ENCODE results near the gene NOC2L.

NOC2L gene

DNA sequence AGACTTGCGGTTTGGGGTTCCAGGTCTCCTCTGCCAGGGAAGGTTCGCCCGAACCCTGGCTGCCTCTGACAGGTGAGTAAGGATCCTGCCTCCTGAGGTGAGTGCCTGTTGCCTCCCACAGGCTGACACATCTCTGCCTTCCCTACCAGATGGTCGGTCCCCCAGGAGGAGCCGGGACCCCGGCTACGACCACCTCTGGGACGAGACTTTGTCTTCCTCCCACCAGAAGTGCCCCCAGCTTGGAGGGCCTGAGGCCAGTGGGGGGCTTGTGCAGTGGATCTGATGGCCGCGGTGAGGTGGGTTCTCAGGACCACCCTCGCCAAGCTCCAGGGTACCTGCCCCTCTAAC lies 15.2 kb upstream of the NOC2L start:
- no peak for DNase-seq

DNA sequence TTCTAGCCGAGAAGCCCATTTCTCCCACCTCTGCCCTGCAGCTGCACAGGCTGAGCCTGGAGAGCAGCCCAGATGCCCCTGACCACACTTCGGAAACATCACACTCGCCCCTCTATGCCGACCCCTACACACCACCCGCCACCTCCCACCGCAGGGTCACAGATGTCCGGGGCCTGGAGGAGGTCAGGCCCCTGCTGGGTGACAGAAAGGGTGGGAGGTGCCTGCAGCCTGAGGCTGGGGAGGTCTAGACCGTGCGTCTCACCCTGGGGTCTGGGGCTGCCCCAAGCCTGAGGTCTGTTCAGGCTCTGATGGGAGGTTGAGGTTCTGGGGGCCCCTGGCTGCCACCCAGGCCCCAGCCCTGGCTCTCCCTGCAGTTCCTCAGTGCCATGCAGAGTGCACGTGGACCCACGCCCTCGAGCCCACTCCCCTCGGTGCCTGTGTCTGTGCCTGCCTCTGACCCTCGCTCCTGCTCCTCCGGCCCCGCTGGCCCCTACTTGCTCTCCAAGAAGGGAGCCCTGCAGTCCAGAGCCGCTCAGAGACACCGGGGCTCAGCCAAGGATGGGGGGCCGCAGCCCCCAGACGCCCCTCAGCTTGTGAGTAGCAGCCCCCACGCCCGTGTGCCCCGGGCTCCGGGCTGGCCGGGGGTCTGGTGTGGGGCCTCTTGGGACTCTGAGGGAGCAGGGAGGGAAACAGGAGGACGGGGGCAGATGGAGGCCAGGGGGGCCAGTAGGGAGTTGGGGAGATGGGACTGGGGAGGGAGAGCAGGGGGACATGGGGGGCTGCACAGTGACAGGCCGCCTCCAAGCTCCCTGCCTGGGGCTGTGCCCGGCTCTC lies 14.6 kb upstream of the NOC2L start:
- no peak for DNase-seq

DNA sequence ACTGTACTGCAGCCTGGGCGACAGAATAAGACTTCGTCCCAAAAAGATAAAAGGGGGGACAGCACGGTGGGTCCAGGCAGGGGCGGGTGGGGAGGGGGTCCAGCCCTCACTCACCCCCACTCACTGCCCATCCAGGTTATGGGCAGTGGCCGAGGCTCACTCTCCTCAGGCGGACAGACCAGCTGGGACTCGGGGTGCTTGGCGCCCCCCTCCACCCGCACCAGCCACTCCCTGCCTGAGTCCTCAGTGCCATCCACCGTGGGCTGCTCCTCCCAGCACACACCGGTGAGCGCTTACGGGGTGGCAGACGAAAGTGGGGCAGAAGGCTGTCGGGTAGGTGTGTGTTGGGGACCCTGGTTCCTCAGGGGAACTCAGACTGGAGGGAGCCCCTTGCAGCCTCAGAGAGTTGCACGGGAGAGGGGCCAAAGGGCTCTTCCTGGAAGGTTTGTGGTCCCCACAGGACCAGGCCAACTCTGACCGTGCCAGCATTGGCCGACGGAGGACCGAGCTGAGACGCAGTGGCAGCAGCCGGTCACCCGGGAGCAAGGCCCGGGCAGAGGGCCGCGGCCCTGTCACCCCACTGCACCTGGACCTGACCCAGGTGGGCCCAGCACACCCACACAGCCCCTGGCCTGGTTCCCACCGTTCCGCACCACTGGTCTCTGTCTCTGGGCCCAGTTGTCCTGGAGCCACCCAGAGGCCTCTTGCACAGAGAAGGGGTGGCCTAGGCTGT lies 13.8 kb upstream of the NOC2L start:
- DNase-seq = no peak

DNA sequence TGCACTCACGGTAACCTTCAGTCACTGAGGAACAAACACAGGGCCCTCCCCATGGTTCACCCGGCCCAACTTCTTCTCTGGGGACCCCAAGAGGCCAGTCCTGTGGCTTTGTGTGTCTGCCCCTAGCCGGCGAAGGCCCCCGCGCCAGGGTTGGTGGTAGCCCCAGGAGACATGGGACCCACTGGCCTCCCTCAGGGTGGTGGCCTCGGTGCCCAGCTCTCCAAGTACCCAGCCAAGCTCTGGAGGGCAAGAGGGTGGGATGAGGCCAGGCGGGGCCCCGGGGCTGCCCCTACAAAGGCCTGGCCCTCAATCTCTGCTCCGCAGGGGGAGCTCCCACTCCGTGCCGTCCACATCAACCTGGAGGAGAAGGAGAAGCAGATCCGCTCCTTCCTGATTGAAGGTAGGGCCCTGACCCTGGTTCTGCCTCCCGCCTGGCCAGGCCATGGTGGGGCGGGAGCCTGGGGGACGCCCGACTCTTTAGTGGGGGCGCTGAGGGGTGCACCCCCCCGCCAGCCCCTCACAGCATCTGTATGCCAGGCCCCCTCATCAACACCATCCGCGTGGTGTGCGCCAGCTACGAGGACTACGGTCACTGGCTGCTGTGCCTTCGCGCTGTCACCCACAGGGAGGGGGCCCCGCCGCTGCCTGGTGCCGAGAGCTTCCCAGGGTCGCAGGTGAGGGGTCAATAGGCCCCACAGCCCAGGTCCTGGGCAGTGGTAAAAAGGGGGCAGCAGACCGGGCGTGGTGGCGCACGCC lies 12.9 kb upstream of the NOC2L start:
- DNase-seq = no peak

DNA sequence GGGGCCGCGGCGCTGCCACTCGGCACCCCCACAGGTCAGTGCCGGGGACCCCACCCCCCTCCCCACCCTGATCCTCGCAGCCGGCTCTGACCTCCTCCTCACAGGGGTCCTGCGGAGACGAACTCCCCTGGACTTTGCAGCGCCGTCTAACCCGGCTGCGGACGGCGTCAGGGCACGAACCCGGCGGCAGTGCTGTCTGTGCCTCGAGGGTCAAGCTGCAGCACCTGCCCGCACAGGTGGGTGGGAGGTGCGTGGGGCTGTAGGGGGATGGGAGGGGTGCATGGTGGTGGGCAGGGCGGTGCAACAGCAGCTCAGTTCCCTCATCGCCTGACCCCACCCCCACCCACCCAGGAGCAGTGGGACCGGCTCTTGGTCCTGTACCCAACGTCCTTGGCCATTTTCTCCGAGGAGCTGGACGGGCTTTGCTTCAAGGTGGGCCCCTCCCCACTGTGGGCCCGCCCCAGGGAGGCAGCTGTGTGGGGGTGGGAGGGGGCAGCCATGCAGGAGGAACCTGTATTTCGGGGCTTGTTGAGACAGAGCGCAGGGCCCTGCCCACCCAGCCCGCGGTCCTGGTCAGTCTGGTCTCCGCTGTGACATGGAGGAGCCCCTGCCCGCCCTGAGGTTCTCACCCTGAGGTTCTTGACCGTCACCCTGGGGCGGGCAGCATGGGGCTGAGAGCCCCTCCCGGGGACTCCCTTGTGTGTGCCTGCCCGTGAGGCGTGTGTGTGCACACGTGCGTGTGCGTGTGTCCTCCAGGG lies 12.1 kb upstream of the NOC2L start:
- DNase-seq = no peak

DNA sequence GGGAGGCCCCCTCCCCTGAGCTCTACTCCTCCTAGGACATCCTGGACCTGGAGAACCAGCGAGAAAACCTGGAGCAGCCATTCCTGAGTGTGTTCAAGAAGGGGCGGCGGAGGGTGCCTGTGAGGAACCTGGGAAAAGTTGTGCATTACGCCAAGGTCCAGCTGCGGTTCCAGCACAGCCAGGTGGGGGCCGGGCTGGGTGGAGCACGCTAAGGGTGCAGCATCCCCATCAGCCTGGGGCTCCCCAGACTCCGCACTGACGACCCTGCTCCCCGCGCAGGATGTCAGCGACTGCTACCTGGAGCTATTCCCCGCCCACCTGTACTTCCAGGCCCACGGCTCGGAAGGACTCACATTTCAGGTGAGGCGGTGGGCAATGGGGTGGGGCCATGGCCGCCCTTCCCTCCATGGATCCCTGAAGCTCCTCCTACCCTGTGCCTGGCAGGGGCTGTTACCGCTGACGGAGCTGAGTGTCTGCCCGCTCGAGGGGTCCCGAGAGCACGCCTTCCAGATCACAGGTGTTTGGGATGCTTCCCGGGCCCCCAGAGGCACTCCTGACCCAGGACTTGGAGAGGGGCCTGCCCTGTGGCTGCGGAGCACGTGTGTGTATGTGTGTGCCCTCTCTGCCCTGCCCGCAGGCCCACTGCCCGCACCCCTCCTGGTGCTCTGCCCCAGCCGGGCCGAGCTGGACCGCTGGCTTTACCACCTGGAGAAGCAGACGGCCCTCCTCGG lies 11.4 kb upstream of the NOC2L start:
- no peak for DNase-seq

DNA sequence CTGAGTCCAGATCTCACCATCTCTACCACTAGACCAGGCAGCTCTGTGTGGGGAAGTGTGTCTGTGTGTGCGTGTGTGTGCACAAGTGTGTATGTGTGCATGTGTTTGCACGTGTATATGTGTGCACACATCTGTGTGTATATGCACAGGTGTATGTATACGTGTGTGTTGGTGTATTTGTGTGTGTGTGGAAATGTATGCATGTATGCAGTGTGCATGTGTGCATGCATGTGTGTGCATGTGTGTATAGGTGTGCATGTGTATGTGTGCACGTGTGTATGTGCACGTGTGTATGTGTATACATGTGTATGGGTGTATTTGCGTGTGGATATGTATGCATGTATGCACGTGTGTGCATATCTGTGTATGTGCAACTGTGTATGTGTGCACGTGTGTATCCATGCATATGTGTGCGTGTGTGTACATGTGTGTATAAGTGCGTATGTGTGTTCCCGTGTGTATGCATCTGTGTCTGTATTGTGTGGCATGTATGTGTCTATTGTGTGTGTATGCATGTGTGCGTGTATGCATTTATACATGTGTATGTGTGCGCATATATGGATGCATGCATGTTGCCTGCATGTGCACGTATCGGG lies 10.3 kb upstream of the NOC2L start:
- DNase-seq = no peak

DNA sequence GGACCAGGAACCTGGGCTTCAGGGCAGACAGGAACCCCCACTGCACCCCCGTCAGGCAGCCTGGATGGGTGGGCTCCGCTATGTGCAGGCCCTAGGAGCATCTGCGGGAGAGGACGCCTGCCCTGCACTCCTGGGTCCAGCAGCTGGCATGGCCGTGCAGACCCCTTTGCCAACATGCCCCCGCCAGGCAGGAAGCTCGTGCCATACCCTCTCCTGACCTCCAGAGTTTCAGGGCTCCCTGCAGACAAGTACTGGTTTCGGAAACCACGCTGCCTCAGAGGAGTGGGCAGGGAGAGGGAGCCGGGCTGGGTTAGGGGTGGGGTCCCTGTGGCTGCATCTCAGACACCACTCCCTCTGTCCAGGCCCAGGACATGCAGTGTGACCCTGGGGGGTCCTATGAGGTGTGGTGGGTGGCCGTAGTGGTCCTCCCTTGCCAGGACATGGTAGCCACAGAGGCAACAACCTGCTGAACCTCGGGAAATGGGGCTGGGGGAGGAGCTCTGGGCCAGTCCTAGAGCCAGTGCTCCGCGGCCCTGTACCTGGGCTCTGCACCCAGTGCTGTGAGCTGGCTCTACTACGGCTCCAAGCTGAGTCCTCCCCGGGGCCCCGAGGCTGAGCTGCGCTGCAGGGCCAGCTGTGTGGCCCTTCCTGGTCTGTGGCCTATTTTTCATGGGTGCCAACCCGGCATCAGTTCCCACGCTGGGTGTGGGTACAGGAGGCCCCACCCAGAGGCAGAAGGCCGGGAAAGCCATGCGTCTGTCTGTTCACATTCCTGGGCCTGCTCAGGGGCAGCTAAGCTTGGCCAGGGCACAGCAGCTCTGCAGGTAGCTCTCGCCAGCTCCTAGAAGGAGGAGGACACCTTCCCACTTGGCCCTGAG lies 8.6 kb upstream of the NOC2L start:
- no peak for DNase-seq

DNA sequence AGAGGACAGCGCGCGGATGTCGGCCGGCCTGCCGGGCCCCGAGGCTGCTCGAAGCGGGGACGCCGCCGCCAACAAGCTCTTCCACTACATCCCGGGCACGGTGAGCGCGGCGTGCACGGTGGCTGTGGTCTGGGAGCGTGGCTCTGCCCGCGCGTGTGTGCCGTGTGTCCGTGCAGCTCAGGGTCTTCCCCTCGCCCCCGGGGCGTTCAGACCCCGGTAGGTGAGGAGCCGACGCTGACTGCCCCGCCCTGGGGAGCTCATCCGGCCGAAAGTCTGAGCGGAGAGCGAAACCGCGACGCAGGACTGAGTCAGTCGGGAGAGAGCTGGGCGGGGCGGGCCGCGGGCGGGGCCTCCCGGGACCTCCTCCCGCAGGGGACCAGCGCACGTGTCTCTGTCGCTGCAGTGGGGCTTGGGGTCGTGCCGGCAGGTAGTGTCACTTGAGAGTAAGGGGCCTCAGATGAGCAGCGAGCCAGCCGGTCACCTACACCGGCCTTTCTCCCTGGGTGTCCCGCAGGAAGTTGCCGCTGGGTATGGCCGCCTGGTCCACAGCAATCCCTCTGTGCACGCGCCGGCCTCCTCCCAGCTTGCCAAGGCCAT lies 7.7 kb upstream of the NOC2L start:
- DNase-seq = peak; percentile 69

DNA sequence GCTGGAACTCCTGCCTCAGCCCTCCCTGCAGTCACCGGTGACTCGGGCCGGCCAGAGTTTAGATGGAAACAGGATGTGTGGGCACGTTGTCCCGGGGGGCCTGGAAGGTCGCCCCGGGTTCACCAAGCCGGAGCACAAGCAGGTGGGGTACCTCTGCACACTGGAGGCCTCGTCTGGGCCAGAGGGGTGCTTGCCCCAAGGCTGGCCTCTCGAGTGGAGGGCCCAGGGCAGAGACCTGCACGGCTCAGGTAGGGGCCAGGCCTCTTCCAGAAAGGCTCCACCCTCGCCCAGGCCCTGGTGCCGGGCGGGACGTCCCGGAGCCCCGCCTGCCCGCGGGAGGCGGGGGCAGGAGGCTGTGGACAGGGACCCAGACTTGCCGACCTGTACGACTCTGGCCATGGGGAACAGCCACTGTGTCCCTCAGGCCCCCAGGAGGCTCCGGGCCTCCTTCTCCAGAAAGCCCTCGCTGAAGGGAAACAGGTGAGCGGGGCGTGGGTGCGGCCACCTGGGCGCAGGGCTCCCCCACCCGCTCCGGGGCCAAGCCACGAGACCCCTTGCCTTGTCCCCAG lies 7.2 kb upstream of the NOC2L start, which contains the start of gene PLEKHN1:
Gene PLEKHN1 (plus strand): TSS at position 348 of the 569 bp plus-strand sequence. CDS start 50 bp downstream, at position 398.
- no peak for DNase-seq

DNA sequence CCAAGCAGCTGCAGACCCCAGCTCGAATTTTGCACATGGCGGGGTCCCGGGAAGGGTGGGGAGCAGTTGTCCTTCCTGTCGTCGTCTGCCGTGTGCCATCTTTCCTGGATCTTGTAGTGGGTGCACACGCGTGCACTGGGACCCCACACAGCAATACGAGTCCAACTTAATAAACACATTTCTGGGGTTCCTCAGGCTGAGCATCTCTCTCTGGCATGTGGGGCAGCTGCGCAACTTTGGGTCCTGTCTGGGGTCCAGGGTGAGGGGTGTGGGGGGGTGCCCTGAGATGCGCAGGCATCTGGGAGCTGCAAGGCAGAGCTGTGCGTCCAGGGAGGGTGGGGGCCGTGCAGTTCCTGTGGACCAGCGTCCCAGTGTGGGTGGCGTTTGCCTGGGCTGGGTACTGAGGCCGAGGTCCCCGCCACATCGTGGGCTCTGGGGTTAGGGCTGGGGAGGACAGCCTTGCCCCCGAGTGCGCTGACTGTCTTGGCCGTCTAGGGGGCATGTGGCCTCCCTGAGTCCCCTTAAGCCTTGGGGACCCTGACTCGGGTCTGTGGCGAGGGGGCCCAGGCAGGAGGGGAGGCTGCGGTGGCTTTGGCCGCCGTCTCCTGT lies 6.6 kb upstream of the NOC2L start:
- DNase-seq = no peak

DNA sequence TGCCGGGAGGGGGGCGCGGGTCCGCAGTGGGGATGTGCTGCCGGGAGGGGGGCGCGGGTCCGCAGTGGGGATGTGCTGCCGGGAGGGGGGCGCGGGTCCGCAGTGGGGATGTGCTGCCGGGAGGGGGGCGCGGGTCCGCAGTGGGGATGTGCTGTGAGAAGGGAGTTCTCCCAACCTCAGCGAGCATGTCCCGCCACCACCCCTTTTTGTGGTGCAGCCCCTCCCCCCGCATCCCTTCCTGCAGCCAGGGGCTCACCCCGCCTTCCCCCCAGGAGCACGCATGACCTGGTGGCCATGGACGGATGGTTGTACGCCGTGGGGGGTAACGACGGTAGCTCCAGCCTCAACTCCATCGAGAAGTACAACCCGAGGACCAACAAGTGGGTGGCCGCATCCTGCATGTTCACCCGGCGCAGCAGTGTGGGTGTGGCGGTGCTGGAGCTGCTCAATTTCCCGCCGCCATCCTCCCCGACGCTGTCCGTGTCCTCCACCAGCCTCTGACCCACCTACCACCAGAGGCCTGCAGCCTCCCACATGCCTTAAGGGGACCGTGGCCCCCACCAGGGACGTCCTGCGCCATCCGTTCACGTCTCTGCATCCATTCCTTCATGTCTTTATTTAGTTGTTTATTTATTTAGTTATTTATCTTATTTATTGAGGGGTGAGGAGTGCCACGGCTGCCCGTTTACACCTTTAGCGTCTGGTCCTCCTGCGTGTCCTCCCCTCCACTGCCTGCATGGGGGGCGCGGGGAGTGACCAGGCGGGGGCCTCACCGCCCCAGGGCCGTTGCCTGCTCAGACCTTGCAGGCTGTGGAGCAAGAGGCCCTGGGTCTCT lies 5.9 kb upstream of the NOC2L start:
- no peak for DNase-seq

DNA sequence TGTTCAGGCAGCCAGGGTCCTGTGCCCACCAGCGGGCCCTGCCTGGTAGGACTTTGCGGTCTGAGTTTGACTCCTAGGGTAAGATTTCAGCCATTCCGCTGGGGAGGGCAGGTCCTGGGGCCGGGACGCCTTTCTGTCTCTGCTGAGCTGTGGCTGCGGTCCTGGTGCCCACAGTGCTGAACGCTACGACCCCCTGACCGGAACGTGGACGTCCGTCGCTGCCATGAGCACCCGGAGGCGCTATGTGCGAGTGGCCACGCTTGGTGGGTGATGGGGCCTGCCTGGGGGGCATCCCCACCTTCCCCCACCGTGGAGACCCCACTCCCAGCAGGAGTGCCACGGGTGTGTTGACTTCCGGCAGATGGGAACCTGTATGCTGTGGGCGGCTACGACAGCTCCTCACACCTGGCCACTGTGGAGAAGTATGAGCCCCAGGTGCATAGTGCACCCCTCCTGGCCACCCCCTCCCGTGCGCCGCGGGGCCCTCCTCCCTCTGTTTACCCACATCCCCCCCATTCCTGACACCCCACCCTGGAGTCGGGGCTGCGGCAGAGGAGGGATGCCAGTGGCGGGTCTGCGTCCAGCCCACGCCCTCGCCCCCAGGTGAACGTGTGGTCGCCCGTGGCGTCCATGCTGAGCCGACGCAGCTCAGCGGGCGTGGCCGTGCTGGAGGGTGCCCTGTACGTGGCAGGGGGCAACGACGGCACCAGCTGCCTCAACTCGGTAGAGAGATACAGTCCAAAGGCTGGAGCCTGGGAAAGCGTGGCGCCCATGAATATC lies 4.9 kb upstream of the NOC2L start:
- DNase-seq = no peak

DNA sequence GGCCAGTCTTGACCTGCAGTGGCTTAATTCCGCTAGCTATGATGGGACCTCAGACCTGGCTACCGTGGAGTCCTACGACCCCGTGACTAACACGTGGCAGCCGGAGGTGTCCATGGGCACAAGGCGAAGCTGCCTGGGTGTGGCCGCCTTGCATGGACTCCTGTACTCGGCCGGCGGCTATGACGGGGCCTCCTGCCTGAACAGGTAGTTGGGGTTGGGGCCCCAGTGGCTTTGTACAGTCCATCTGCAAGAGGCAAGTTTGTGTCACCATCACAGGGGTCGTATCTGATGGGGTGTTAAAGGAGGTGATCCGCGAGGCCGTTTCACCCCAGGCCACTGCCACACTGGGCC lies 4.2 kb upstream of the NOC2L start:
- no peak for DNase-seq

DNA sequence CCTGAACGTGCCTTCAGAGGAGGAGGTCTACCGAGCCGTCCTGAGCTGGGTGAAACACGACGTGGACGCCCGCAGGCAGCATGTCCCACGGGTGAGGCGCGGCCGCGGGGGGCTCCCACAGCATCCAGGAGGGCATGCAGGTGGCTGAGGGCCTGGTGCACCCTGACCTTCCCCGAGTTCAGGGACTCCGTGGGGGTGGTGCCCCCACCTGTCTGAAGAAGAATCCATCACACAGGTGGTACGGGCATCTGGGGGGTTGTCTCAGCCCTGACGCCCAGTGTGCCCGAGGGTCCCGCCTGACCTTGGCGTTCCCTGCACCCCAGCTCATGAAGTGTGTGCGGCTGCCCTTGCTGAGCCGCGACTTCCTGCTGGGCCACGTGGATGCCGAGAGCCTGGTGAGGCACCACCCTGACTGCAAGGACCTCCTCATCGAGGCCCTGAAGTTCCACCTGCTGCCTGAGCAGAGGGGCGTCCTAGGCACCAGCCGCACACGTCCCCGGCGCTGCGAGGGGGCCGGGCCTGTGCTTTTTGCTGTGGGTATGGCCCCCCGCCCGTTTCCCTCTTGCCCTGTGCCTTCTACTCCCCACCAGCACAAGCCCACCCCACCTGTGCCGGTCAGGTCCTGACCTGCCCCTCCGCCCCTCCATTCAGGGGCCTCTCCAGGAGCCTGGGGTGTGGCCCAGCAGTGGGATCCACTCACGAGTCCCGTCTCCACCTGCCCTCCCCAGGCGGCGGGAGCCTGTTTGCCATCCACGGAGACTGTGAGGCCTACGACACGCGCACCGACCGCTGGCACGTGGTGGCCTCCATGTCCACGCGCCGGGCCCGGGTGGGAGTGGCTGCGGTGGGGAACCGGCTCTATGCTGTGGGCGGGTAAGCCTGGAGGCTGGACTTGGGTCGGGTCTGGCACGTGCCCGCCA lies 3.6 kb upstream of the NOC2L start:
- DNase-seq = no peak

DNA sequence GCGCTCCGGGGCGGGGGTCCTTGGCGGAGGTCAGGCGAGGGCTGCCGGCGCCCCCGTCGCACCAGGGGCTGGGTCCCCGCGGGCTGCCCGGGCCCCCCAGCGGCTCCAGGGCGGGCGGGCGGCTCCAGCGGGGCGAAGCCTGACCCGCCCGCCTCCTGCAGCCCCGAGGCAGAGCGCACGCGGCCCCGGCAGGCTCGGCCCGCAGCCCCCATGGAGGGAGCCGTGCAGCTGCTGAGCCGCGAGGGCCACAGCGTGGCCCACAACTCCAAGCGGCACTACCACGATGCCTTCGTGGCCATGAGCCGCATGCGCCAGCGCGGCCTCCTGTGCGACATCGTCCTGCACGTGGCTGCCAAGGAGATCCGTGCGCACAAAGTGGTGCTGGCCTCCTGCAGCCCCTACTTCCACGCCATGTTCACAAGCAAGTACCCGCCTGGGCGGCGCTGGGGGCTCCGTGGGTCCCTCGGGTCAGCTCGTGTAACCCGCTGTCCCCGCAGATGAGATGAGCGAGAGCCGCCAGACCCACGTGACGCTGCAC lies 2.1 kb upstream of the NOC2L start:
- DNase-seq = no peak
